Measurements from ENCODE around the gene LBX2. TPM values are rescaled to one million over a fixed set of nuclear protein-coding genes. Genes with fewer than 3 reads are reported as not detected.
A peak's percentile ranks its signal among the peaks of the same experiment; 100 is the strongest.

The LBX2 gene
- total and polyA plus RNA-seq, 9 of the 15 experiments (the other 6 are each of a cell fraction or from before 2014, with no cell fraction given) = 0.39 to 6.2 (median 1.8) TPM; not detected in 1

DNA sequence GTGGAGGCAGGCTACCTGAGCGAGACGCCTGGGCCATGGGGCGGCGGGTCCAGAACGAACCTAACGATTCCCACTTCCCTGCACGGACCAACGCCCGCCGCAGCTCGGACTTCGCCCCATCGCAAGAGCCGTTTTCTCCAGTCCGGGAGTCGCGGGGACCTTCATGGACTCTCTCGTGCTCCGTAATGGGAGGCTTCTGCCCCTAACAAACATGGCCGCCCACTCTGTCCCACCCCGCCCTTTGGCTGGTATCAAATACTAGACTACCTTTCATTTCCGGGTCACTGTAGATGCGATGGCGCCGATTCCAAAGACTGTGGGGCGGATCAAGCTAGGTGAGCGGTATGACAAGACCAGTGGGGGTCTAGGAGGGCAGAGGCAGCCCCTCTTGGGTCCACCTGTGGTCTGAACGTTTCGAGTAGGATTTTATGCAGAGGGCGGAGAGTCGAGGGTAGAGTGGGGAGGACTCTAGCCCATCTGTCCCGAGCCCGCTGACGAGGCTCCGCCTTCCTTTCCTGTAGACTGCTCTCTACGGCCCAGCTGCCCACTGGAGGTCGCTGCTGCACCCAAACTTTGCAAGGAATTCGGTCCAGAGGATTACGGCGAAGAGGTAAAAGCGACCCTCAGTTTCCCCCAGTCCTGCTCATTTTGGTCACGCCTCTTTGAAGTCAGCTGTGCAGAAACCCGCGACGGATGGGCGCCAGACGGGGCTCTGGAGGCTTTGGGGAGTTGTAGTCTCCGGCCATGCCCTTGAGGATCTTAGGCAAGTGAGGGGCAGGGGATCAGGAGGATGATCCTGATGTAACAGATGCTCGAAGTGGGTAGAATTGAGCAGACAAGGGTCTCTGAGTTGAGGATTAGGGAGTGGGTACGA is 16.4 kb downstream of the LBX2 start, which contains the start of the genes CCDC142 and TTC31 (continued):
- TF ChIP-seq, protein P1, sequence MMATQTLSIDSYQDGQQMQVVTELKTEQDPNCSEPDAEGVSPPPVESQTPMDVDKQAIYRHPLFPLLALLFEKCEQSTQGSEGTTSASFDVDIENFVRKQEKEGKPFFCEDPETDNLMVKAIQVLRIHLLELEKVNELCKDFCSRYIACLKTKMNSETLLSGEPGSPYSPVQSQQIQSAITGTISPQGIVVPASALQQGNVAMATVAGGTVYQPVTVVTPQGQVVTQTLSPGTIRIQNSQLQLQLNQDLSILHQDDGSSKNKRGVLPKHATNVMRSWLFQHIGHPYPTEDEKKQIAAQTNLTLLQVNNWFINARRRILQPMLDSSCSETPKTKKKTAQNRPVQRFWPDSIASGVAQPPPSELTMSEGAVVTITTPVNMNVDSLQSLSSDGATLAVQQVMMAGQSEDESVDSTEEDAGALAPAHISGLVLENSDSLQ (IDR thresholded peaks at IDR 0.05) = peak; percentile 40
- TF ChIP-seq NFIC (IDR thresholded peaks at IDR 0.05) (no peak; the same call in 1 of the 2 replicates), CREM (IDR thresholded peaks at IDR 0.05; ENCODE audit: low read depth) (peak; percentile 71), ZFP1 (CRISPR knock-in tag; IDR thresholded peaks at IDR 0.05) (no peak), KAT7 (CRISPR knock-in tag; IDR thresholded peaks at IDR 0.05; ENCODE audit: borderline replicate concordance) (peak; percentile 41), RBM14 (IDR thresholded peaks at IDR 0.05; ENCODE audit: borderline replicate concordance, insufficient read depth, low read depth, low read length) (no peak), SMAD1 (IDR thresholded peaks at IDR 0.05; ENCODE audit: low read depth, low read length, partially characterized antibody) (peak; percentile 57), ZSCAN32 (CRISPR knock-in tag; IDR thresholded peaks at IDR 0.05) (no peak), MXI1 (IDR thresholded peaks at IDR 0.05; ENCODE audit: low read depth, low read length) (no peak), NFE2 (IDR thresholded peaks at IDR 0.05; ENCODE audit: low read depth) (0 out of 2 replicates have a peak, but pooled peaks have one; percentile 35), ATF7 (IDR thresholded peaks at IDR 0.05) (peak; percentile 76), ZFX (CRISPR knock-in tag; IDR thresholded peaks at IDR 0.05) (peak; percentile 82), NONO (IDR thresholded peaks at IDR 0.05; ENCODE audit: low read depth in 2 of 2, low read length in 1 of 2) (0 out of 4 replicates have a peak, but pooled peaks of 1 of the 2 experiments have one; percentile 17), FIP1L1 (IDR thresholded peaks at IDR 0.05; ENCODE audit: low read depth, low read length, poor library complexity, severe bottlenecking) (no peak), NEUROD1 (IDR thresholded peaks at IDR 0.05; ENCODE audit: borderline replicate concordance, low read depth, low read length, partially characterized antibody) (peak; percentile 18), HDAC3 (IDR thresholded peaks at IDR 0.05; ENCODE audit: borderline replicate concordance, partially characterized antibody) (no peak), ZNF551 (CRISPR knock-in tag; IDR thresholded peaks at IDR 0.05) (no peak), KHSRP (IDR thresholded peaks at IDR 0.05) (no peak), ZNF785 (CRISPR knock-in tag; IDR thresholded peaks at IDR 0.05) (no peak)
- TF ChIP-seq, protein P2, sequence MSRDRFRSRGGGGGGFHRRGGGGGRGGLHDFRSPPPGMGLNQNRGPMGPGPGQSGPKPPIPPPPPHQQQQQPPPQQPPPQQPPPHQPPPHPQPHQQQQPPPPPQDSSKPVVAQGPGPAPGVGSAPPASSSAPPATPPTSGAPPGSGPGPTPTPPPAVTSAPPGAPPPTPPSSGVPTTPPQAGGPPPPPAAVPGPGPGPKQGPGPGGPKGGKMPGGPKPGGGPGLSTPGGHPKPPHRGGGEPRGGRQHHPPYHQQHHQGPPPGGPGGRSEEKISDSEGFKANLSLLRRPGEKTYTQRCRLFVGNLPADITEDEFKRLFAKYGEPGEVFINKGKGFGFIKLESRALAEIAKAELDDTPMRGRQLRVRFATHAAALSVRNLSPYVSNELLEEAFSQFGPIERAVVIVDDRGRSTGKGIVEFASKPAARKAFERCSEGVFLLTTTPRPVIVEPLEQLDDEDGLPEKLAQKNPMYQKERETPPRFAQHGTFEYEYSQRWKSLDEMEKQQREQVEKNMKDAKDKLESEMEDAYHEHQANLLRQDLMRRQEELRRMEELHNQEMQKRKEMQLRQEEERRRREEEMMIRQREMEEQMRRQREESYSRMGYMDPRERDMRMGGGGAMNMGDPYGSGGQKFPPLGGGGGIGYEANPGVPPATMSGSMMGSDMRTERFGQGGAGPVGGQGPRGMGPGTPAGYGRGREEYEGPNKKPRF (IDR thresholded peaks at IDR 0.05; ENCODE audit: low read depth, low read length) = no peak
- TF ChIP-seq, protein P3, sequence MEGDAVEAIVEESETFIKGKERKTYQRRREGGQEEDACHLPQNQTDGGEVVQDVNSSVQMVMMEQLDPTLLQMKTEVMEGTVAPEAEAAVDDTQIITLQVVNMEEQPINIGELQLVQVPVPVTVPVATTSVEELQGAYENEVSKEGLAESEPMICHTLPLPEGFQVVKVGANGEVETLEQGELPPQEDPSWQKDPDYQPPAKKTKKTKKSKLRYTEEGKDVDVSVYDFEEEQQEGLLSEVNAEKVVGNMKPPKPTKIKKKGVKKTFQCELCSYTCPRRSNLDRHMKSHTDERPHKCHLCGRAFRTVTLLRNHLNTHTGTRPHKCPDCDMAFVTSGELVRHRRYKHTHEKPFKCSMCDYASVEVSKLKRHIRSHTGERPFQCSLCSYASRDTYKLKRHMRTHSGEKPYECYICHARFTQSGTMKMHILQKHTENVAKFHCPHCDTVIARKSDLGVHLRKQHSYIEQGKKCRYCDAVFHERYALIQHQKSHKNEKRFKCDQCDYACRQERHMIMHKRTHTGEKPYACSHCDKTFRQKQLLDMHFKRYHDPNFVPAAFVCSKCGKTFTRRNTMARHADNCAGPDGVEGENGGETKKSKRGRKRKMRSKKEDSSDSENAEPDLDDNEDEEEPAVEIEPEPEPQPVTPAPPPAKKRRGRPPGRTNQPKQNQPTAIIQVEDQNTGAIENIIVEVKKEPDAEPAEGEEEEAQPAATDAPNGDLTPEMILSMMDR (IDR thresholded peaks at IDR 0.05 in 2 of 3, conservative IDR thresholded peaks at IDR 0.05 in 1 of 3; ENCODE audit: insufficient read depth in 2 of 3, low read depth in 1 of 3, low read length in 3 of 3) = peak; percentile 86 to 95 (median 92)
- TF ChIP-seq, protein P4, sequence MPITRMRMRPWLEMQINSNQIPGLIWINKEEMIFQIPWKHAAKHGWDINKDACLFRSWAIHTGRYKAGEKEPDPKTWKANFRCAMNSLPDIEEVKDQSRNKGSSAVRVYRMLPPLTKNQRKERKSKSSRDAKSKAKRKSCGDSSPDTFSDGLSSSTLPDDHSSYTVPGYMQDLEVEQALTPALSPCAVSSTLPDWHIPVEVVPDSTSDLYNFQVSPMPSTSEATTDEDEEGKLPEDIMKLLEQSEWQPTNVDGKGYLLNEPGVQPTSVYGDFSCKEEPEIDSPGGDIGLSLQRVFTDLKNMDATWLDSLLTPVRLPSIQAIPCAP (CRISPR knock-in tag; IDR thresholded peaks at IDR 0.05; ENCODE audit: borderline replicate concordance) = no peak

All from K562 (cell line).